ENCODE data around the gene ATG9A.

DNA sequence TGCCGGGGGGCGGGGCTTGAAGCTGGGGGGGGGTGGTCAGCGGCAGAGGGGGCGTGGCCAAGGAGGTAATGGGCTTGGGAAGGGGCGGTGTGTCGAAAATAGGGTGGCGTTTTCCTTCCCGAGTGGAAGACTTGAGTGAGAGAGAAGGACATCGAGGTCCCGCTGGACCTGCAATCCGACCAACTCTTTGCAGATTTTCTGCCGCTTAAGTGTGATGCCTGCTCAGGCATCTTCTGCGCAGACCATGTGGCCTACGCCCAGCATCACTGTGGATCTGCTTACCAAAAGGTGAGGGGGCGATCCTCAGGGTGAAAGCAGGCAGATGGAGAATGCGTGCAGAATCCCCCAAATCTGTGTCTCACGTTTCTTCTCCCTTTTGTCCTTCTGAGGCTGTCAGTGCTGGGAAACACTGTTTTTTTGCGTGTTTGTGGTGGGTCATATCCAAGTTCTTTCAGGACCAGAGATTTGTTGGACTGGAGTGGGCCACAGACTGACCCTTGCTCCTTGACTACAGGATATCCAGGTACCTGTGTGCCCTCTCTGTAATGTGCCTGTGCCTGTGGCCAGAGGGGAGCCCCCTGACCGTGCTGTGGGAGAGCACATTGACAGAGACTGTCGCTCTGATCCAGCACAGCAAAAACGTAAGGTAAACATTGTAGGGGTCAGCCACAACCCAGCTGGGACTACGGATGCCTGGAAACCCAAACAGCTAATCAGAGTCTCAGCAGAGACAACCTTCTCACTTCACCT, 22.1 kb downstream of the ATG9A start:
- TF ChIP-seq, protein P1, sequence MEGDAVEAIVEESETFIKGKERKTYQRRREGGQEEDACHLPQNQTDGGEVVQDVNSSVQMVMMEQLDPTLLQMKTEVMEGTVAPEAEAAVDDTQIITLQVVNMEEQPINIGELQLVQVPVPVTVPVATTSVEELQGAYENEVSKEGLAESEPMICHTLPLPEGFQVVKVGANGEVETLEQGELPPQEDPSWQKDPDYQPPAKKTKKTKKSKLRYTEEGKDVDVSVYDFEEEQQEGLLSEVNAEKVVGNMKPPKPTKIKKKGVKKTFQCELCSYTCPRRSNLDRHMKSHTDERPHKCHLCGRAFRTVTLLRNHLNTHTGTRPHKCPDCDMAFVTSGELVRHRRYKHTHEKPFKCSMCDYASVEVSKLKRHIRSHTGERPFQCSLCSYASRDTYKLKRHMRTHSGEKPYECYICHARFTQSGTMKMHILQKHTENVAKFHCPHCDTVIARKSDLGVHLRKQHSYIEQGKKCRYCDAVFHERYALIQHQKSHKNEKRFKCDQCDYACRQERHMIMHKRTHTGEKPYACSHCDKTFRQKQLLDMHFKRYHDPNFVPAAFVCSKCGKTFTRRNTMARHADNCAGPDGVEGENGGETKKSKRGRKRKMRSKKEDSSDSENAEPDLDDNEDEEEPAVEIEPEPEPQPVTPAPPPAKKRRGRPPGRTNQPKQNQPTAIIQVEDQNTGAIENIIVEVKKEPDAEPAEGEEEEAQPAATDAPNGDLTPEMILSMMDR (IDR thresholded peaks at IDR 0.05), result no peak
- TF ChIP-seq POLR2A (IDR thresholded peaks at IDR 0.05), result no peak

Data from body of pancreas (tissue), 4 donors.